ENCODE results near the gene LYAR. TPM values are rescaled to one million over a fixed set of nuclear protein-coding genes. Genes with fewer than 3 reads are reported as not detected.
A peak's percentile ranks its signal among the peaks of the same experiment; 100 is the strongest.

Gene LYAR, protein sequence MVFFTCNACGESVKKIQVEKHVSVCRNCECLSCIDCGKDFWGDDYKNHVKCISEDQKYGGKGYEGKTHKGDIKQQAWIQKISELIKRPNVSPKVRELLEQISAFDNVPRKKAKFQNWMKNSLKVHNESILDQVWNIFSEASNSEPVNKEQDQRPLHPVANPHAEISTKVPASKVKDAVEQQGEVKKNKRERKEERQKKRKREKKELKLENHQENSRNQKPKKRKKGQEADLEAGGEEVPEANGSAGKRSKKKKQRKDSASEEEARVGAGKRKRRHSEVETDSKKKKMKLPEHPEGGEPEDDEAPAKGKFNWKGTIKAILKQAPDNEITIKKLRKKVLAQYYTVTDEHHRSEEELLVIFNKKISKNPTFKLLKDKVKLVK
- total RNA-seq = 10 to 100 TPM; 34.7 to 39.6 TPM

DNA sequence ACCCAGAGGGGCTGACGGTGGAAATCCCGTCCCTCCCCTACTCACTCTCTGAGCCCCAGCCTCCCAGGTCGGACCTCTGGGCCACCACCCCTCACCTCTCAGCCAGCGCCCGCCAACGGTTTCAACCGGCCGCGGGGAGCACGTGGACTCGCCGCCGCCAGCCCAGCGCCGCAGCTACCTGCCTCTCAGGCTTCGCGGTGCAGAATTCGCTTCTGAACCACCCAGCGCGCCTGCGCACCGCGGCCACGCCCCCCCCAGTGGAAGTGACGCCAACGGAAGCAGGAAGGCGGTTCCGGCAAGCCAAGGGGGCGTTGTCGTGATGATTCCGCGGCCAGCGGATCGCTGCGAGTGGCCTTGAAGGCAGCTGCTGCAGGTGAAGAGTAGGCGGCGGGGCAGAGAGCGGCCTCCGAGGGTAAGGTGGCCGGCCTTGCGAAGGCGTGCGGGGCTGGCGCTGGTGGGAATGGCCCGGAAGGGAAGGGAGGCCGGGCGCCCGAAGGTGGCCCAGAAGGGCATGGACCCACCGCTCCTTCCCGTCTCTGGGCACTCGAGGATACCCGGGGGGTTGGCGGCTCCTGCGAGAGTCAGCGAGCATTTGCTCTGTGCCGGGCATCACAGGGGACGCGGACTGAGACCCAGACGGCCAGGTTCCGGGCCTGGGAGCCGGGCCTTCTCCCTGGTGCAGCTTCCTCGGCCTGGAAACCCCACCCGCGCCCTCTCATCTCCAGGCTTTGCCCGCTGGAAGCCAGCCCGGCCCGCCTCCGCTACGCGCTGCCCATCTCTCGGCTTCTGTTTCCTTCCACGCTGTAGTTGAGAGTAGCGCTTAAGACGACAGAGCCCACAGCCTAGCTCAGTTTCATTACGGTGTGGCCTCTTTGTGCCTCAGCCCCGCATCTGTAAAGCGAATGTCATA, at the start of gene LYAR, which contains the start of gene ZBTB49:
Gene LYAR, minus strand, starts transcription at position 214 of the 910 bp plus-strand sequence. CDS start 6,412 bp downstream, outside the sequence.
Gene ZBTB49, plus strand, starts transcription at position 311 of the 910 bp plus-strand sequence. CDS start 9,695 bp downstream, outside the sequence.
- DNase-seq (ENCODE audit: low spot score in 2 of 2) = peak; percentile 93 to 97
- peaks cover 0 to 4% of the 10 kb centered on the region in 2 donors for H3K9me3 Mint-ChIP-seq
- peaks cover 5 to 26% of the 10 kb centered on the region in 2 donors for H3K36me3 Mint-ChIP-seq
- peak within 1 kb of the TSS; percentile 94 to 95 for H3K27ac Mint-ChIP-seq
- ATAC-seq = peak; percentile 94 to 95

DNA sequence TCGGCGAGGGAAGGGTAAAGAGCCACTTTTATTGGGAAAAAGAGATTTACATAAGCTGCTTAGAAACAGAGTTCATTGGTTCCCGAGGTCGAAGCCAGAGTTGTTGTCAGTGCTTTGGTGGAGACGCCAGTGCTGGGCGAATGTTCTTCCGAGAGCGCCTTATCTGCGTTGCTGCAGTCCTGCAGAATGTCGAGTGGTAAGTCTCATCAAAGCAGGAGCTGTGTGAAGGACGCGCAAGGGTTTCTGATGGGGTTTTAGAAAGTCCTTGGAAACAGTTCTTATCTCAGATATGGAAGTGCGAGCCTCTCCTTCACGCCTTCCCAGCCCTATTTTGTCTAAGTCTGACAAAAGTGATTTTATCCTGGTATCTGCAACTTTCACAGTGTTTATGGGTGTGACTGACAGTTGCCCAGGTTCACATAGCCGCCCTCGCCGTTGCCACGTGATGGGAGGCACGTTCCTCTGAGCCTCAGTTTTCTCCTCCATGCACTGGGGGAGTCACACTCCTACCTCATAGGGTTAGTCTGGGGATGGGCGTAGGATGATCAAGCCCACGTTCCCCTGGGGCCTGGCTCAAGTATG, 49.6 kb upstream of the LYAR start:
- DNase-seq (ENCODE audit: low spot score in 2 of 2) (no peak), ATAC-seq (no peak)
- no peak overlapping the region for H3K27ac Mint-ChIP-seq
- no peaks in the 10 kb centered on the region for H3K36me3 Mint-ChIP-seq
- no peaks in the 10 kb centered on the region for H3K9me3 Mint-ChIP-seq

- no peak for DNase-seq (ENCODE audit: low spot score in 2 of 2)
- Mint-ChIP-seq H3K36me3 (no peaks in the 10 kb centered on the region), H3K9me3 (no peaks in the 10 kb centered on the region), H3K27ac (peak overlapping the region in 1 of 2 donors; percentile 5)
- no peak for ATAC-seq
Measured at GRCh38 chr4:4338210-4339001, 48.5 kb upstream of the LYAR start.

GRCh38 chr4:4334798-4335520, 45.0 kb upstream of the LYAR start:
- no peaks in the 10 kb centered on the region for H3K36me3 Mint-ChIP-seq
- peak; percentile 74 to 77 for DNase-seq (ENCODE audit: low spot score in 2 of 2)
- H3K27ac Mint-ChIP-seq = no peak overlapping the region
- peak; percentile 87 to 93 for ATAC-seq
- H3K9me3 Mint-ChIP-seq = no peaks in the 10 kb centered on the region

GRCh38 chr4:4333265-4333706, 43.3 kb upstream of the LYAR start:
- H3K9me3 Mint-ChIP-seq = no peaks in the 10 kb centered on the region
- H3K36me3 Mint-ChIP-seq = no peaks in the 10 kb centered on the region
- no peak overlapping the region for H3K27ac Mint-ChIP-seq
- ATAC-seq (peak; percentile 43 to 54), DNase-seq (ENCODE audit: low spot score in 2 of 2) (no peak)

GRCh38 chr4:4332529-4332928, 42.6 kb upstream of the LYAR start:
- DNase-seq (ENCODE audit: low spot score in 2 of 2) (no peak), ATAC-seq (no peak)
- H3K27ac Mint-ChIP-seq = no peak overlapping the region
- no peaks in the 10 kb centered on the region for H3K9me3 Mint-ChIP-seq
- H3K36me3 Mint-ChIP-seq = no peaks in the 10 kb centered on the region

- no peaks in the 10 kb centered on the region for H3K36me3 Mint-ChIP-seq
- H3K27ac Mint-ChIP-seq = no peak overlapping the region
- DNase-seq (ENCODE audit: low spot score in 2 of 2) (no peak), ATAC-seq (no peak)
- H3K9me3 Mint-ChIP-seq = no peaks in the 10 kb centered on the region
Measured at GRCh38 chr4:4330794-4331193, 40.8 kb upstream of the LYAR start.

GRCh38 chr4:4329496-4329895, 39.5 kb upstream of the LYAR start:
- Mint-ChIP-seq H3K36me3 (no peaks in the 10 kb centered on the region), H3K9me3 (no peaks in the 10 kb centered on the region), H3K27ac (no peak overlapping the region)
- DNase-seq (ENCODE audit: low spot score in 2 of 2) (no peak), ATAC-seq (no peak)

DNA sequence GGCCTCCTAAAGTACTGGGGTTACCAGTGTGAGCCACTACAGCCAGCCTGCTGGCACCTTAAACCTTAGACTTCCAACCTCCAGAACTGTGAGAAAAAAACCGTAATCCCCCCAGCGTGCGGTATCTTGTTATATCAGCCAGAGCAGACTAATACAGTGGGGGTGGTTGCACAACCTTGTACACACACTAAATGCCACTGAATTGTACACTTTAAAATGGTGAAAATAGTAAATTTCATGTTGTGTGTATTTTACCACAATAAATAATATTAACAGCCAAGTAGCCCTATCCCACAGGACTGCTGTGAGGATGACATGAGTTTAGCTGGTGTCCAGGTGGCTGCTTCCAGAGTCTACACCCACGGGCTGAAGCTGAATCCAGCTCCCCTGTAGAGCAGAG, 38.9 kb upstream of the LYAR start:
- DNase-seq (ENCODE audit: low spot score in 2 of 2) = no peak
- no peak overlapping the region for H3K27ac Mint-ChIP-seq

GRCh38 chr4:4328206-4328605, 38.3 kb upstream of the LYAR start:
- no peak for DNase-seq (ENCODE audit: low spot score in 2 of 2)
- Mint-ChIP-seq H3K27ac (no peak overlapping the region), H3K36me3 (no peaks in the 10 kb centered on the region), H3K9me3 (no peaks in the 10 kb centered on the region)
- no peak for ATAC-seq

More for the DNA sequence above, 38.9 kb upstream of the LYAR start:
- Mint-ChIP-seq H3K9me3 (no peaks in the 10 kb centered on the region), H3K36me3 (no peaks in the 10 kb centered on the region)
- no peak for ATAC-seq

- no peak overlapping the region for H3K27ac Mint-ChIP-seq
- no peaks in the 10 kb centered on the region for H3K9me3 Mint-ChIP-seq
- DNase-seq (ENCODE audit: low spot score in 2 of 2) (no peak), ATAC-seq (no peak)
- H3K36me3 Mint-ChIP-seq = peaks cover 0 to 1% of the 10 kb centered on the region in 2 donors
Measured at GRCh38 chr4:4327652-4328121, 37.7 kb upstream of the LYAR start.

DNA sequence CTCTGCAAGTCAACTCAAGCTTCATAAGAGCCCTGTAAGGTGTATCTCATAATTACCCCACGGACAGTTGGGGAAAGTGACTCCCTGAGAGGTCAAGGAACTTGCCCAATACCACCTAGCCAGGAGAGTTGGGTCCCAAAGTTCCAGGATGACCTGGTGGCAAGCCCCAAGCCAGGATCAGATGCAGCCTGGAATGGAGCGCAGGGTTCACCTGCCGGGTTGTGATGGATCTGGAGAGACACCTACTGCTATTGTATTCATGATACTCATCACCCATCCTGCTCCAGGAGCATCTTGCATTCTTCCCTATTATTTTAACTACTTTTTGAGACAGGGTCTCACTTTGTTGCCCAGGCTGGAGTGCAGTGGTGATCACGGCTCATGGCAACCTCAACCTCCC, 36.2 kb upstream of the LYAR start:
- H3K27ac Mint-ChIP-seq = no peak overlapping the region
- DNase-seq (ENCODE audit: low spot score in 2 of 2) (no peak), ATAC-seq (no peak)
- peaks cover 0 to 4% of the 10 kb centered on the region in 2 donors for H3K36me3 Mint-ChIP-seq
- no peaks in the 10 kb centered on the region for H3K9me3 Mint-ChIP-seq

GRCh38 chr4:4325321-4325720, 35.4 kb upstream of the LYAR start:
- Mint-ChIP-seq H3K9me3 (no peaks in the 10 kb centered on the region), H3K36me3 (peaks cover 0 to 4% of the 10 kb centered on the region in 2 donors), H3K27ac (no peak overlapping the region)
- no peak for ATAC-seq
- DNase-seq (ENCODE audit: low spot score in 2 of 2) = no peak

DNA sequence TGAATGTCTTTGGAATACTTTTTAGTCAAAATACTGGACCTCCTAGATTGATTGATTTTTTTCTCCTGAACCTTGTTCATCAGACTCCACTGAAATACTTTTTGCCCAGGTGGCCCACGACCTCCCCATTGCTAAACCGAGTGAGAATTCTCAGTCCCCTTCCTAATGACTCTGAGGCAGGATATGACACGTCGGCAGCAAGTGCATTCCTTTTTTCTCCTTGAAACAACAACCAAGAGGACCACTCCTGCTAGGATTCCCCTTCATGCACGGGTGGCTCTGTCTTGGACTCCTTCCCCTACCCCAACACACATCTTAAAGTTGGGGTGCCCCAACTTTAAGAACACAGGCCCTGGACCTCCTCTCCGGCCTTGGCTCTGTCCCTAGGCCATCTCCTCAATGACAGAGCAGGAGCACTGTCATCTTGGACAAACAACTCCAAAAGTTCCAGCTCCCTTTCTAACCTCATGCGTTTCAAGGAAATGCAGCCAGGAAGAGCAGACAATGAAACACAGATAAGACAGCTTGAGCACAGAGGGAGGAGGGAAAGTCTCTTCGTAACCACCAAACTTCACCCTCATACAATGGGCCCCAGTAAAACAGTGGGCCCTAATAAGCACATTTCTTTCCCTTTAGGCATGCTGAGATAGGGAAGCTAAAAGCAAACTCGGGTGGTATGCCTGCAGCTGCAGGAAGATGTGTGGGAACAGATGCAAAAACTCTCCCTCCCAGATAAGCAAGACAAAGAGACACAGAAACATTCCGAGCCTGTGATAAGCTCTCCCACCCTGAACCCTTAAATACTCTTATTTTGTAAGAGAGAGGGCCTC, 34.0 kb upstream of the LYAR start:
- Mint-ChIP-seq H3K36me3 (peaks cover 0 to 4% of the 10 kb centered on the region in 2 donors), H3K27ac (peak overlapping the region in 1 of 2 donors; percentile 73), H3K9me3 (no peaks in the 10 kb centered on the region)
- no peak for DNase-seq (ENCODE audit: low spot score in 2 of 2)
- no peak for ATAC-seq
